Measurements from ENCODE around the gene ARNT2.

ARNT2 gene

GRCh38 chr15:80411788-80412288 lies 7.7 kb downstream of the ARNT2 start:
- DNase-seq = no peak

GRCh38 chr15:80414546-80415357 lies 10.6 kb downstream of the ARNT2 start:
- DNase-seq = peak; percentile 85

DNA sequence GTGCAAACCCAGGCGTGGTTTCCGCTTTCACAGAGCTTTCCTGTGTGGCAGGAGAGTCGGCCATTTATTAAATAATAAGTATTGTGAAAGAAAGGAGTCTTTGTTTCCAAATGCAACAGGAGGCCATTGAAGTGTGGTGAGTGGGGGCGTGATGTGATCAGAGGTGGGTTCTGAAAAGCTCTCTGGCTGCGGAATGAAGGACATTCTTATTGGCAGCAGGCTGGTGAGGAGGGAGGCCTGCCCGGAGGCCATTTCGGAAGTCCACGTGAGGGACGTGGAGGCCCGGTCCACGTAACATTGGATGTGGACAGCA lies 11.1 kb downstream of the ARNT2 start:
- DNase-seq = peak; percentile 49

DNA sequence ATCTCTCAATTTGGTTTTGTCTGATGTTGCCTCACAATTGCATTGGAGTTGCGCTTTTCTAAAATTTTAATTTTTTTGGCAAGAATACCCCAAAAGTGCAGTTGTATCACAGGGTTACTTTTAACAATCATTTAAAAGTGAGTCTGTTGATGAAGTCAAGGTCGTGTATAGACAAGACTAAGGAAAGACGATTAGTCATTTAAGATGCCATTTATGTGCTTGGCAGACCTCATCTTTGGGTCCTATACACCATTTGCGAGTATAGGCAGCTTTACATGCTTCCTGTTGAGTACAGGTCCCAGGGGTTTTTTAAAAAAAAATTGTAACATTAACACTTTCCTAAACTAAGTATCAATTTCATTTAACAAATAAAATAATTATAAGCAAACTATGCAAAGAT lies 12.5 kb downstream of the ARNT2 start:
- no peak for DNase-seq

DNA sequence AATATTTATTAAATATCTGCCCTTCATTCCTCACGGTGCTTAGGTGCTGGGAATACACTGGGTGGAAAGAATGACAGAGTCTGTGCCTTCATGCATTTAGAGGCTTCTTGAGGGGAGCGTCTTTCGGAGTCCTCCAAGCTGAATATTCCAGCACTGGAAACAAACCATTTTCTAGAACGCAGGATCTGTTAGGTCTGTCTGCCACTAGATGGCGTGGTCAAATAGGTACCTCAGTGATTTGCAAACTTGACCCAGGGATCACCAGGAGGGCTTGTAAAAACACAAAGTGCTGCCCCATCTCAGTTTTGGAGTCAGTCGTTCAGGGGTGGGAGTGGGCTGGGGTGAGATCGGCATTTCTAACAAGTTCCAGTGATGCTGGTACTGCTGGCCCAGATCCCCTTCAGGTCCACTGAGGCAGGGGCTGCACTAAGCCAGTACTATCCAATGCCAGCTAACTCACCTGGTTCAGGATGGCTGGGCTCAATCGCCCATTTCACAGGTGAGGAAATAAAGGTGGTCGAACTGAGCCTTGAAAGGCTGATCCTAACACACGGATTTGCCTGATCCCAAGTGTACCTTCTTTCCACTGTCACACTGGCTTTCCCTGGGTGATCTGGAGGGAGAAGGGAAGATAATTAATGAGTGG lies 14.8 kb downstream of the ARNT2 start:
- peak; percentile 12 for DNase-seq

GRCh38 chr15:80419546-80419945 lies 15.4 kb downstream of the ARNT2 start:
- no peak for DNase-seq

GRCh38 chr15:80420658-80421057 lies 16.5 kb downstream of the ARNT2 start:
- no peak for DNase-seq

DNA sequence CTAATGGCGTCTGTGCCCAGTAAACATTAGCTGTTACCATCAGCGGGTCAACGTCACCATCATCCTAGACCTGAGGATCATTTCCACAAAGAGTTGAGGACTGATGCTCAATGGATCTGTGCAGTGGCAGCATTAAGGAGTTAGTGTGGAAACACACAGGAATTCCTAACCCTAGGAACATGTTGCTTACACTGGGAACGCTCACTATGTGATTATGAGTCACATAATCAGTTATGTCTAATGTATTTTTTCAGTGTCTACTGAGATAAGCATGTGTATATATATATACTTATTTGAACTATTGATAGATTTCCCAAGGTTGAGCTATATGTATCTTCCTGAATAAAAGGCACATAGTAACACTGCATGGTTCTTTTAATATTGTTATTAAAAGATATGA lies 19.0 kb downstream of the ARNT2 start:
- no peak for DNase-seq

GRCh38 chr15:80424381-80424780 lies 20.2 kb downstream of the ARNT2 start:
- no peak for DNase-seq

GRCh38 chr15:80426316-80426715 lies 22.1 kb downstream of the ARNT2 start:
- DNase-seq = no peak

DNA sequence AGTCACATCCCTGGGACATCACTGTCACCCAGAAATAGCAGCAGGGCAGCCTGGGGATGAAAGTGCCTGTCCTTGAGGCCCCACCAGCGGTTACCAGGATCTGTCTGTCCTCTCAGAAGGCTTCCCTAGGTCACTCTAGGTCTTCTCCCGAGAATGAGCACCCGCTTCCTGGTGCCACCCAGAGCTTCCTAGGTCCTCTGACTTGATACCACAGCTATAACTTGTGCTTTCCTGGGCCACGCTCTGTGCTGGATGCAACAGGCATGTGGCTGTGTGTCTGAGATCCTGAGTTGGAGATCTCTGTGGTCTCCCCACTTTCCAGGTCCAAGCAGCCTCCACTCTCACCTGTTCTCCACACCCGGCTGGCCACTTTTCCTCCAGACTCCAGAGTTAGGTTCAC lies 25.8 kb downstream of the ARNT2 start:
- no peak for DNase-seq

DNA sequence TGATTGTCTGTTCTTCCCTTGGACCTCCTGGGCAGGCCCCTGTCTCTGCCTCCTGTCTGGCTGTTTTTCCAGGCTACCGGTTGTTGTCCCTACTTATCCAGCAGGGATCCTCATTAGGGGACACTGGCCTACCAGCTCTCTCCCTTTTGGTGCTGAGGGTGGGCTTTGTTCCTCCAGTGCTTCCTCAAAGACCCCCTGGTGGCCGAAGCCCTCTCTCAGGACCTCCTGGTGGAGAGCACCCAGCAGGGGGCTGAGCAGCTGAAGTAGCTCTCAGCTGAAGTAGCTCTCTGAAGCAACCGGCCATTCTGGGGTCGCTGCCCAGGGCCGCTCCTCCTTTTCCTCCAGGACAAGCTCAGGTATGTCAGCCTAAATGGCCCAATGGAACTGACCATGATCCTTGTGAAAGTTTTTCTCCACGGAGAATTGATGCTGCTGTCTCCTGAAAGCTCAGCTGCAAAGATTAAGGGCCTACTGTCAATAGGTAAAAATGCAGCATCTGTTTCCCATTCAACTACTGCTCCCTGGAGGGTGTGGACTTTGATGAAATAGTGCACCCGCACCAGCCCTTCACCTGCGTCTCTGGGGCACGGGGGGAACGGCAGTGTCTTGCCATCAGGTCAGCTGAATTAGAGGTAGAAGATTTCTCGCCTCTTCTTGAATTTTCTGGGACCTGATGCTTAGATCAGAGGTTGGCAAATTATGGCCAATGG lies 27.6 kb downstream of the ARNT2 start:
- DNase-seq = peak; percentile 47

GRCh38 chr15:80432345-80432702 lies 28.1 kb downstream of the ARNT2 start:
- peak; percentile 53 for DNase-seq

DNA sequence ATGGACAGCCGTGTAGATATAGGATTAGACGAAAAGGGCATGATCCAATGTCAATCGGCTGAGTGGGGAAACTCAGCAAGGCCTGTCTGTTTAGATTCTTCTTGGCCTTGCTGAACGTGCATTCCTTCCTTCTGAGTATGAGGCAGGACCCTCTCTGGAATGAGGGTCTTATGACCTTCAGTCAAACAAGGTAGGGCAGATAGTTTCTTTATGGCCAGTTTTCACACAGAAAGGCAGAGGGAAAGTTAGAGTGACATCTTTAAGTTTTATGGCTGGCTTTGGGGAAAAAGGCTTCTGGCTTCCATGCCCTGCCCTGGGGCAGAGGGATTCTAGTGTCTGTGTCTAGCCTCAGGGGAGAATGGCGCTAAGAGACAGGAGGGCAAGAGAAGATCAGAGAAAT lies 29.7 kb downstream of the ARNT2 start:
- DNase-seq = no peak

- DNase-seq = no peak
Measured at GRCh38 chr15:80434926-80435720, 30.9 kb downstream of the ARNT2 start.

DNA sequence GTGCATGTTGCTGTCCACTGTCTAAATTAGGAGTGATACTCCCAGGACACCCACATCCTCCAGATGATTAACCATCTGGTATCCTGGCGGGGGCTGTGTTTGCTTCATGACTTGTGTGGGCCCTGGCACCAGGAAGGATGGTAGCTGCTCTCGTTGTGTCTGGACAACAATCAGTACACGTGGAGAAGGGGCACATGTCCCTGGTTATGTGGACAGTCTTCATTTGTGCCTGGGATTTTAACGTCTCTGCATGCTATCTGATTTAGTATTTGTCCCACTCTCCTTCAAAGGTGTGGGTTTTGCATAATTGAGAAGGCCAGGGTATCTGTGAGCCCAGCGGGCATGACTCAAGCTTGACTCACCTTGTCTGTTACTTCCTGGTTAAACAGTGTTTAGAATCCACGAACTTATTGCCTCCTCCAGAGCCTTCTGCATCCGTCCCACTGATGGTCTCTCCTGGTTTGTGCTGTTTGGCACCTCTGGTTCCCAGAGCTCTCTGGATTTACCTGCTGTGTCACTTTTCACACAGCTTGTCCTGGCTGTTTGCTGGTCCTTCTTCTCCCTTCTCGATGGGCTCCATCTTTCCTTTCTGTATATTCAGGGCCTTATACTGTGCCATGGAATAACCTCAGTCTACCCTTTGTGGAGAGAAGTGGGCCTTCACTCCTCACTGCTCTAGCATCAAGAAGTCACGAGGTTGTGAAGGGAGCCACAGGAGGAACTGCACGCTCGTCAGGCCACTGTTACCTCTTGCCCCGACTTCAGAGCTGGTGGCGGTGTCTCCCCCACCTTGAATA lies 32.5 kb downstream of the ARNT2 start:
- DNase-seq = peak; percentile 38

DNA sequence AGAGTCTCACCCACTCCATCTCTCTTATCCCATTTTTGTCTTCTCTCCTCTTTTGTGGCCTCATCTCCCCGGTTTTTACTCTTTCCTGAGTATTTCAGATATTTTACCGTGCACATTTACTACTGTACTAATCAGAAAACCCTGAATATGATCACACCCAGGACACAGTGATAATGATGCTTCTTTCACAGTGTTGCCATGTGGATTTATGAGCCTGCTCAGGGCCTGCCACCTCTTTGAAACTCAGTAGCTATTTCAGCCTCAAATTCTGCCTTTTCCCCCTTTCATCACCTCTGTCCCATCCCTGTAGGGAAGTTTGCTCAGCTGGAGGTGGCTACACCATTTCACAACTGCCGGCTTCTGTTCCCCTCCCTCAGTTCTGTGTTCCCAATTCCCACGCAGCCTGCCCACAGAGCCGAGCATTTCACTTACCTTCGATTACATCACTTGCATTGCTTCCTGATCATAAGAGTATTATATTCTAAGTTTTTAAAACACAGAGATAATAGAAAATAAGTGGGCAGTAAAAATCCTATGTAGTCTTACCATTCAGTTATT lies 33.2 kb downstream of the ARNT2 start:
- DNase-seq = no peak

DNA sequence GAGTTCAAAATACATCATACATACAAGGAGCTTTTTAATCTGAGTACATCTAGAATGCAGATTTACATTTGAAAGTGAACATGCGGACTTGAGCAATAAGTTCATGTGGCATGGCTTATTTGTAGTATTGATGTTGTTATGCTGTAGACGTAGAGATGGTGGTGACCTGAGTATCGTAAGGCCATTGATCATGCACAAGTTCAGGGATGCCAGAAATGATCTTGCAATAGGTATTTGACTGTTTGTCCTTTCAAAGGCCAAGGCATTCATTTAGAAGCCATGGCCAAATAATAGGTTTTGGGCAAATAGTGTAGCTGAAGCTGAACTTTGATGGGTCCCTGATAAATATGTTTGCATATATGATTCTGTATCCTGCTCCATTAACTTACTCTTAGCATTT lies 35.0 kb downstream of the ARNT2 start:
- DNase-seq = no peak

- no peak for DNase-seq
Measured at GRCh38 chr15:80440024-80440423, 35.8 kb downstream of the ARNT2 start.

DNA sequence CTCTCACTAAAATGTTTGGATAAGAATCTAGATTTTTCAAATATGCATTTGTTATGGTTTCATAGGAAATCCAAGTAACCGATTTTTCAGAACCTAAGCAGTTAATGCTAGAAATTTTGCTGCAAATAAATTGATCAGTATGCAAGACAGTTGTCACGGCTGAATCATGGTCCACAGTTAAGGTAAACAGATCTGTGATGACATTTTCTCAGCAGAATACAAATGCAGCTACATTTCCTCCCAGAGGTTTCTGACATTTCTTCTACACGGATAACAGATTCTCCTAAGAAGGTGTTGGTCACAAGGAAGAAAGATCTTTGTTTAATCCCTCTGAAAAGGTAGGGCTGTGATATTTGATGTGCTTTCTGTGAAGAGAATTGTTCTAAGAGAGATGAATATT lies 36.9 kb downstream of the ARNT2 start:
- DNase-seq = no peak

DNA sequence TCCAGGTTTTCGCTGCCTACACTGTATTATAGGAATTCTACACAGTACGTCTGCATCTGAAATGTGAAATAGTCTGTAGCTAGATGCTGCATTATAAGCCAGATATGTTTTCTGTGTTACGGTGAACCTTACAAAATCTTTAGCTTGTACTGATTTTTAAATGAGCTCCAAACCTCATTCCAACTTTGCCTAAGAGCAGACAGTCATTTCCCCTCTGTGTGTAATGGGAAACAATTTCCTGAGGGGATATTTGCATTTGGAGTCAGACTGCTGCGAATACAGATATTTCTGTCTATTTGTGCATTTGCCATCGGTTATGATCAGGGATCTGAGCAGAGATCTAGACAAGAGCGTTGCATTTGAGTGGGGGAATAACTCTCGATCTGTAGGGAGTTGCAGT lies 37.5 kb downstream of the ARNT2 start:
- peak; percentile 28 for DNase-seq
